Left ventricle myocardium inferior (tissue), 1 donor: ENCODE results near the gene CIDEB. TPM values are rescaled to one million over a fixed set of nuclear protein-coding genes. Genes with fewer than 3 reads are reported as not detected.

Experiments
- DNase-seq: peaks from one replicate; pipeline ENCODE4 v3.0.0-alpha.2; 2020
- H3K27ac ChIP-seq: fragments of 200-600 bp; replicated peaks from 2 replicates; pipeline ENCODE4 v1.8.0; 2021
- H3K27me3 ChIP-seq: fragments of 200-600 bp; 2 replicates; pipeline ENCODE4 v1.8.0; 2021; ENCODE audit warnings: low read depth
- H3K36me3 ChIP-seq: fragments of 200-600 bp; 2 replicates; pipeline ENCODE4 v1.8.0; 2021
- H3K4me1 ChIP-seq: fragments of 200-600 bp; 2 replicates; pipeline ENCODE4 v1.8.0; 2021
- H3K4me3 ChIP-seq: fragments of 200-600 bp; 2 replicates; pipeline ENCODE4 v1.8.0; 2021; ENCODE audit warnings: mild to moderate bottlenecking, moderate library complexity
- H3K9me3 ChIP-seq: fragments of 200-600 bp; replicated peaks from 2 replicates; pipeline ENCODE4 v1.8.0; 2021
- CTCF ChIP-seq: fragments of 200-600 bp; IDR thresholded peaks from 2 replicates; pipeline ENCODE4 v1.8.0; 2021; ENCODE audit warnings: antibody characterized with exemption, mild to moderate bottlenecking, borderline replicate concordance
- intact Hi-C: fragments of 100-400 bp; cut with micrococcal nuclease; formaldehyde crosslinking; loops from one replicate; pipeline ENCODE4 v1.11.0; 2022
- total RNA-seq: library from RNA; stranded (reverse); fragmentation: NEBNext Ultra II Directional; extraction: Animal tissue kit (Norgen Biotek cat#: 25700); gene quantifications from one replicate; pipeline ENCODE4 v1.2.1, GENCODE V29; 2021
- donor health status: DM: no; HTN: yes; CAD: no; lungs with severe emphysema.

Gene CIDEB
- total RNA-seq, 1 donor from 2014 or later, result 3.1 TPM

- Histone ChIP-seq H3K36me3 (peaks cover 40% of the 10 kb centered on the region), H3K27me3 (no peaks in the 10 kb centered on the region), H3K27ac (no peak overlapping the region), H3K4me1 (no peaks in the 10 kb centered on the region), H3K9me3 (no peaks in the 10 kb centered on the region), H3K4me3 (no peak overlapping the region)
- no peak for TF ChIP-seq CTCF
- intact Hi-C loops, result no loop called here
- no peak for DNase-seq
These were observed 18.0 kb downstream of the CIDEB start for GRCh38 chr14:24289649-24290280.

GRCh38 chr14:24286996-24287395 is 20.8 kb downstream of the CIDEB start:
- no peaks in the 10 kb centered on the region for H3K9me3 ChIP-seq
- no peak overlapping the region for H3K4me3 ChIP-seq
- H3K36me3 ChIP-seq, result peaks cover 27% of the 10 kb centered on the region
- intact Hi-C loops, result no loop called here
- no peak for TF ChIP-seq CTCF
- no peaks in the 10 kb centered on the region for H3K27me3 ChIP-seq
- peaks cover 4% of the 10 kb centered on the region for H3K4me1 ChIP-seq
- no peak for DNase-seq
- no peak overlapping the region for H3K27ac ChIP-seq

GRCh38 chr14:24285351-24285750 is 22.4 kb downstream of the CIDEB start:
- intact Hi-C loops, result no loop called here
- peaks cover 13% of the 10 kb centered on the region for H3K36me3 ChIP-seq

GRCh38 chr14:24284501-24285035 is 23.2 kb downstream of the CIDEB start:
- peaks cover 5% of the 10 kb centered on the region for H3K36me3 ChIP-seq
- H3K4me3 ChIP-seq, result no peak overlapping the region
- H3K9me3 ChIP-seq, result no peaks in the 10 kb centered on the region
- TF ChIP-seq CTCF, result no peak
- no peaks in the 10 kb centered on the region for H3K27me3 ChIP-seq
- H3K4me1 ChIP-seq, result peaks cover 21% of the 10 kb centered on the region
- intact Hi-C loops, result no loop called here
- no peak for DNase-seq
- no peak overlapping the region for H3K27ac ChIP-seq

More at GRCh38 chr14:24285351-24285750, 22.4 kb downstream of the CIDEB start:
- no peak for TF ChIP-seq CTCF
- peaks cover 13% of the 10 kb centered on the region for H3K4me1 ChIP-seq
- H3K27me3 ChIP-seq, result no peaks in the 10 kb centered on the region
- no peak overlapping the region for H3K27ac ChIP-seq
- no peak overlapping the region for H3K4me3 ChIP-seq
- no peak for DNase-seq
- no peaks in the 10 kb centered on the region for H3K9me3 ChIP-seq

- H3K27ac ChIP-seq, result no peak overlapping the region
- H3K36me3 ChIP-seq, result no peaks in the 10 kb centered on the region
- TF ChIP-seq CTCF, result no peak
- no peak overlapping the region for H3K4me3 ChIP-seq
- H3K27me3 ChIP-seq, result no peaks in the 10 kb centered on the region
- no peak for DNase-seq
- intact Hi-C loops, result no loop called here
- H3K9me3 ChIP-seq, result no peaks in the 10 kb centered on the region
- H3K4me1 ChIP-seq, result peaks cover 26% of the 10 kb centered on the region
These were observed 23.8 kb downstream of the CIDEB start for GRCh38 chr14:24283796-24284460.
